Stimulated activated CD8-positive, alpha-beta memory T cell treated with anti-CD3 and anti-CD28 coated beads, Interleukin-15, amount 100 ng/mL, for 4 hours (primary cell): Measurements from ENCODE around the gene TMEFF1.

ENCODE experiments used
- DNase-seq, 2 donors: peaks; one replicate each; pipeline ENCODE4 v3.0.0-alpha.2; 2020; ENCODE audit warnings: low read depth in 2 of 2

The TMEFF1 gene

GRCh38 chr9:100575765-100576386 lies 102.9 kb downstream of the TMEFF1 start:
- DNase-seq, result no peak

DNA sequence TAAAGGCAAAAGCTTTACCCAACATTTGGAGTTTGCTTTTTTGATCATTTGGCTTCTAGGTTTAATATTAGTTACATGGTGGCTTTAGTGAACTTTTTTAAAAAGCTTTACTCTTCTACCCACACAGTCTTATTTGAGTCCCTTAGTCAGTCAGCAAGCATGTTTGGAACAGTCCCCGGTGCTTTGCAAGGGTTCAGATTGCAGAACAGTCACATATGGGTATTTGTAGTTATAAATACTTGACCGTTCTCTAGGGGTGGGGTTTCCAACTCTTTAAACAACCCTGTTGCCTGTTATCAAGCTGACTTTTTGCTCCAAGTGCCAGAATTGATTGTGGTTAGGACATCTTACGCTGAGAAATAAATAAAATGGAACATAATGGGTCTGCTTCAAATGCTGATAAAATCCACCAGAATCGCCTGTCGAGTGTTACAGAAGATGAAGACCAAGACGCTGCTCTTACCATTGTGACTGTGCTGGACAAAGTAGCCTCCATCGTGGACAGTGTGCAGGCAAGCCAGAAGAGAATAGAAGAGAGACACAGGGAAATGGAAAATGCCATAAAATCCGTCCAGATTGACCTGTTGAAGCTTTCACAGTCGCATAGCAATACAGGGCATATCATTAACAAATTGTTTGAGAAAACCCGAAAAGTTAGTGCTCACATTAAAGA lies 105.0 kb downstream of the TMEFF1 start, which contains the start of gene CAVIN4:
TSS of gene CAVIN4 (plus strand) at position 304 of the 673 bp plus-strand sequence. CDS start at position 369, 65 bp downstream.
- no peak for DNase-seq

DNA sequence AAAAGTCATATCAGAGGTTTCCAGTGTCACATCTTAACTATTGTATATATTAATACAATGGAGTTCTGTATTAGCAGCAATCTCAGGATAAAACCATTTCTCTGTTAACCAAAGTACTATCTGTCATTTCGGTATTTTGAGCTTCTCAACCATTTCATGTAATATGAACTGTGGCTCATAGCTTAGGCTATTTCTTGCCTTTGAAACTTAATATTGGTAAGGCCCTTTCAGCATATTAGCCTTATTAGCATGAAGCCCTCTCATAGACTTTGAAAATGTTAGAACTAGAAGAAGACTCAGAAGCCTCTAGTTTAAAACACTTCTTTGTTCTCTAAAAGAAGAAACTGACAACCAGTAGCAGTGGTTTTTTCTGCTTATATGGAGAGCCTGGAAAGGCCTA lies 105.7 kb downstream of the TMEFF1 start:
- no peak for DNase-seq

DNA sequence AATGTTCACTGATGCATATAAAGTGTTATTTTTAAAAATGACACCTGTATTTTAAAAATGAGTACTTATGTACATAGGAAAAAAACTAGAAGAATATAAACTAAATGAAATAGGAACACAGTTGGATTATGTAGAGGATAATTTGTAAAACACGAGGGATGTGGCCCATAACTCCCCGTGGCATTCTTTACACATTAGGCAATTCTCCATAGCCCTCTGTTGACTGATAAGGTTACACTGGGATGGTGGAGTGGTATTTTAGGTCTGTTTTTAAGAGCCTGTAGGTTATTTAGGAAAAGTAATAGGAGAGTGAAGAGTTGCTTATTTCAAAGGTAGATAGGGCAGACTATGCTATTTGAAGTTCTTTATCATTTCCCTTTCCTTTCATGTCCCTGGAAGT lies 106.7 kb downstream of the TMEFF1 start:
- no peak for DNase-seq

DNA sequence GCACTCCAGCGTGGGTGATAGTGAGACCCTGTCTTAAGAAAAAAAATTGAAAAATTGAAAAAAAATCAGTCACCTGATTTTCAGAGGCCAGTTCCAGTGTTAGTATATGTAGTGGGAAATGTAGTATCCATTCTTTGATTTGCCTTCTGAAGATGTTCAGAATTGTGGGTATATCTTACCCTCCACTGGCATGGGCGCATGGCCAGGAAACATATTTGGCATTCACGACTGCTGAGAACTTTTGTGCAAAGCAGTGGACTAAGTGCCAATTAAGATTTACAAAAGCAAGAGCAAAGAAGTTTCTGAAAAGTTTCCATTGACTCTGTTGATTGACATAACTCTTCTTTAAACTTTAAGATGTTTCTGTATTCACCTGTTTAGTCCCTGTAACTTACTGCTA lies 107.3 kb downstream of the TMEFF1 start:
- no peak for DNase-seq

DNA sequence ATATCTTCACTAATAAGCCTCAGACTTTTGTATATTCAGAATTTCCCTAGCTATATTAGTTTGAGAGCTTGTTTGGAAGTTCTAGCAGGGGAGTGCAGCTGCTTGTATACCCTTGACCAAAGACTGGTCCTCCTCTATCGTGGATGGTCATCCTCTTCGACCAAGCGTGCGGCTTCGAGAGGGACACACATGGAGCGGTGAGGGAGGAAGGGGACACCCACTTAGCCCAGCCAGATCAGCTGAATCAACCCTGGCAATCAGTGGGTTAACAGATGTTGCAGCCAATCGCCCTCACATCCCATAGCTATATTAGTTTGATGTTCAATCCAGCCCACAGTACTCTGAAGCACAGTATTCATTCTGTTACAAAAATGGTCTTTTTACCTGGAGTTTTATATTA lies 108.1 kb downstream of the TMEFF1 start:
- DNase-seq, result no peak

DNA sequence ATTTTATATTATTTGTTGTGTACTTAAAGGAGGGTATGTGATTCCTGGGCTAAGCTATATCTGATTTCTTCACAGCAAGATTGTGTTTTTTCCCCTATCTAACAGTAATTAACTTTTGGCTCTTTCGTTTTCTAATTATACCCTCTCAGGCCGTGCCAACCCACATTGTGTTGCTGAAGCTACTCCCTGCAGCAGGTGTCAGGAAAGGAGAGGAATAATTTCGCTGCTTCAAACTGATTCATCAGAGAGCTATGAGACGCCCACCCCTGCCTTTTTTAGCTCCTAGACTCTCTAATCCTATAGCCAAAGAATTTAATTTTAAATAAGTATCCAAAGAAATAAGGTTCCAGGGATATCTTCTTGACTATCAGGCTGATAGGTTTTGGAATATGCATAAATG lies 108.7 kb downstream of the TMEFF1 start:
- no peak for DNase-seq

- no peak for DNase-seq
These were observed 110.3 kb downstream of the TMEFF1 start for GRCh38 chr9:100583014-100583802.

- DNase-seq, result no peak
These were observed 112.0 kb downstream of the TMEFF1 start for GRCh38 chr9:100584951-100585350.

GRCh38 chr9:100586093-100586492 lies 113.1 kb downstream of the TMEFF1 start:
- DNase-seq, result no peak

GRCh38 chr9:100587375-100587774 lies 114.4 kb downstream of the TMEFF1 start:
- DNase-seq, result no peak

- no peak for DNase-seq
These were observed 116.6 kb downstream of the TMEFF1 start for GRCh38 chr9:100589582-100589981.

GRCh38 chr9:100590481-100590880 lies 117.5 kb downstream of the TMEFF1 start:
- DNase-seq, result no peak

DNA sequence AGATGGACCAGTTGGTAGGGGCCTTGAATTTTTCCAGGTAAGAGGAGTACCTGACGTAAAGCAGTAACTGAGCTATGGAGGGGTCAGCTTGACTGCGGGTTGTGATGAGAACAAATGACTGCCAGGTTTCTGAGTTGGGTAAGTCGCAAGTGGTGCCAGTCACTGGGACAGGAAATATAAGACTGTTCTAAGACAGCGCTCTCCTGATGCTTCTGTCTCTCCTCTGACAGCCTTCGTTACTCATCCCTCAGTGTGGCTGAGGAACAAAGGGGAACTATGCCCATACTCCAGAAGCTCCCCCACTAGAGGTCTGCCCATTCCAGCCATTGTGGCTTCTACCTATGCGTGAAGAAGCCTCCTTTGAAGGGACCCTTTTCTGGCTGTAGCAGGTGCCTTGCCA lies 118.2 kb downstream of the TMEFF1 start:
- no peak for DNase-seq

DNA sequence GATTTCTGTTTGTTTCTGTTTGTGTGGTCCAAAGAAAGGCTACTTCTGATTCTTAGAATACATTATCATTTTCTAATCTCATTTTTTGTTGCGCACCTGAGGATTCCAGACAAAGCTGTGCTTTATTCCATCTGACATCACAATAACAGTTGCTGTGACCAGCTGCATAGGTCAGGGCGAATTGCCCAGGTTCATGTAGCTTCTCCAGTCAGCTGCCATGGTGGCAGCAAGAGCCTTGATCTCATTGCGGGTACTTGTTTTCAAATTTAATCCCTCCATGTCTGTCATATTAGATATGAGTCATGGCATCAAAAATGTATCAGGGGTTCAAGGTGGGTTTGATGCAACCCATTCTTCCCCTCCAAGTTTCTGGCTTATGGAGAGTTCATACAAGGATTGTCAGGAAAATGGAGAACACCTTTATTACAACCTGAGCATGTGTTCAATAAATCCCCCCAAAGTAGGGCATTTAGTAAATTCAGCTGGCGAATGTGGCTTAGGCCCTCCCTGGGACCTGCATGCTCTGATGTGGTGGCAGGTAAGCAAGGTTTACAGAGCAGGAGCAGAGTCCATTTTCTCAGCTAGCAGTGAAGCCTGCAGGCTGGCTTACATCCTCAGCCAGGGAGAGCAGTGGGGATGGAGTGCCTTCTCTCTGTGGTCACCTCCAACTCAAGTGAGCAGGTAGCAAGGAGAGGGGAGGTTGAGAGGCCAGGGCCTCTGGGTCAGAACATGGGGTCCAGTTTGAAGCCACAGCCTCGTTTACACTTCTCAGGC lies 118.9 kb downstream of the TMEFF1 start:
- DNase-seq, result no peak

- peak in 1 of 2 donors; percentile 5 for DNase-seq
These were observed 122.6 kb downstream of the TMEFF1 start for GRCh38 chr9:100595391-100596199.

- no peak for DNase-seq
These were observed 124.3 kb downstream of the TMEFF1 start for GRCh38 chr9:100597236-100597635.

GRCh38 chr9:100598641-100599145 lies 125.7 kb downstream of the TMEFF1 start:
- DNase-seq, result peak; percentile 58 to 60

DNA sequence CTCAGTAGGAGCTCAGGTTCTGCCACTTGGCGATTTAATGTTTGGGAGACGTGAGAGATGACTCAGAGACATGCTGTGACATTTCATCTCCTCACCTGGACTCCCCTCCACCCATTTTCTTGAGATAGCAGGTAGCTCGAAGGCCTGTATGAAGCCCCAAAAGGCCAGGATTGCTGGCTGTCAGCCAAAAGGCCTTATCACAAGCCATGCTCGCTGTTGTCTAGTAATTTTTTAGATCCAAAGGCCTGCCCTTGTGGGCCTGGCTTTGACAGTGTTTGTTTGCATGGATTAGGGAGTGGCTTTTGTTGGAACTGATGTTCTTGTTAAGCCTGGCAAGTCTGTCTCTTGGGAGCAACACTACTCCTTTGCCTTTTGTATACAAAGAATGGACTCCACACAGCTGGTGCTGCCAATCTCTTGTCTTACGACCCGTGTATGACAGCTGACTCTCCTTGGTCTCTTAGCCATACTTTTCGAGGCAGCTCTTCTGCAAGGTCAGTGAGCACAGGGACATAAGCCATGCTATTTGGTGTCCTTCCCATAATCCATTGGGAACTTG lies 127.7 kb downstream of the TMEFF1 start:
- no peak for DNase-seq

DNA sequence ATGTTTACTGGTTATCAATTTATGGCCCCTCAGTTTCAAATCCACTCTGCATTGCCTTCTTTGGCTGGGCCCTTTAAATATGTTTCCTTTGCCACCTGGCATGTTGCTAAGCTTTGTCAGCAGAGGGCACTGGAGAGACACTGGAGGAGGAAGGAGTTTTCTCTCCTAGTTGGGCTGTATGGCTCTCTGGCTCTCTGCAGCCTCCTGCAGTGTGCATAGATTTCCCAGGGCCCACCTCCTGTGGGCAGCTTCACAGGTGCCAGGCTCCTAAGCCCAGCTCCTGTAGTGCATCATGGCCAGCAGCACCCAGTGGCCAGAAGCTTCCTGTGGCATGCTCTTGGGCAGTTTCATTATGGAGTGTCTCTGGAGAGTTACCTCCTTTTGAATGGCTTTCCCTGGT lies 128.3 kb downstream of the TMEFF1 start:
- peak in 1 of 2 donors; percentile 3 for DNase-seq
